HG02943 (cell line): ENCODE measurements around the gene SCUBE3.

ENCODE experiments used
- ATAC-seq: cut with Tn5 transposase; IDR thresholded peaks from one replicate; pipeline ENCODE4 v1.9.1; 2021; ENCODE audit warnings: mild to moderate bottlenecking, low read depth, moderate library complexity; ENCODE audit not compliant: unreplicated experiment

SCUBE3 gene

GRCh38 chr6:35237476-35237875 lies 23.7 kb downstream of the SCUBE3 start:
- ATAC-seq = no peak

- no peak for ATAC-seq
Measured at GRCh38 chr6:35238843-35239289, 25.1 kb downstream of the SCUBE3 start.

GRCh38 chr6:35239581-35239980 lies 25.8 kb downstream of the SCUBE3 start:
- ATAC-seq = no peak

- ATAC-seq = no peak
Measured at GRCh38 chr6:35240838-35241801, 27.4 kb downstream of the SCUBE3 start.

GRCh38 chr6:35242486-35242885 lies 28.7 kb downstream of the SCUBE3 start:
- no peak for ATAC-seq

DNA sequence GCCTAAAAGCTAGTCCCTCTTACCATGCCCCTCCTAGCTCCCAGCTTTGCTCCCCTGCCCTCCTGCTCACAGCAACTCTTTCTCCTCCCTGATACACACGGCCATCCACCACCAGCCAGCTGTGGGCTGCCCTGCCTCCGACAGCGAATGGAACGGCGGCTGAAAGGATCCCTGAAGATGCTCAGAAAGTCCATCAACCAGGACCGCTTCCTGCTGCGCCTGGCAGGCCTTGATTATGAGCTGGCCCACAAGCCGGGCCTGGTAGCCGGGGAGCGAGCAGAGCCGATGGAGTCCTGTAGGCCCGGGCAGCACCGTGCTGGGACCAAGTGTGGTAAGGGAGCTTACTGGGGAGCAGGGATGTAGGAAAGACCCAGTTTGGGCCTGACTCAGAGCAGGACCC lies 29.1 kb downstream of the SCUBE3 start:
- no peak for ATAC-seq

DNA sequence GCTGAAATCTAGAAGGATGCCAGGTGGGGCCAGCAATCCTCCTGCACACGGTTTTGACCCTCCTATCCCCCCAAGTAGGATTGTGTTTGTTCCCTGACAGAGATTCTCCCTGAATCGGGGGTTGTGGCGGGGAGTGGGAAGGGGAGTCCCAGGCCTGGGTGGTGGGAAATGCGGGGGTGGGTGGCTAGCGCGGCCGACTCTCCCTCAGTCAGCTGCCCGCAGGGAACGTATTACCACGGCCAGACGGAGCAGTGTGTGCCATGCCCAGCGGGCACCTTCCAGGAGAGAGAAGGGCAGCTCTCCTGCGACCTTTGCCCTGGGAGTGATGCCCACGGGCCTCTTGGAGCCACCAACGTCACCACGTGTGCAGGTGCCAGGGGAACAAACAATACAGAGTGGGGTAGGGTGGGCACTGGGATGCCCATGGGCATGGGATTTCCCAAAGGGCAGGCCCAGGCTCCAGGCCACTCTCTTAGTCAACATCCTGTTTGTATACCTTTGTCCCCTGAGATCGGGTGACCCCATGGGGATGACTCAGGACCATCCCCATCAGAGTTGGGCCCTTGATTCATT lies 29.7 kb downstream of the SCUBE3 start:
- ATAC-seq = no peak

DNA sequence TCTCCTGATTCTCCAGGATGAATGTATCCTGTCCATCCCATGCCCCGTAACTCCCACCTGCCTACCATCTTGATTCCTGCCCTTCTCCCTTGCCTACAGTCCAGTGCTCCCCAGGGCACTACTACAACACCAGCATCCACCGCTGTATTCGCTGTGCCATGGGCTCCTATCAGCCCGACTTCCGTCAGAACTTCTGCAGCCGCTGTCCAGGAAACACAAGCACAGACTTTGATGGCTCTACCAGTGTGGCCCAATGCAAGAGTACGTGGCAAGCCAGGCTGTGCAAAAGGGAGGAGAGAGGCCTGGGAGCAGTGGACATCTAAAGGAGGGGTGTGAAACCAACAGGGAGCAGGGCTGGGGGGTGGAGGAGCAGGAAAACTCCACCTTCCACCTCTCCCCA lies 30.8 kb downstream of the SCUBE3 start:
- ATAC-seq = no peak

- no peak for ATAC-seq
Measured at GRCh38 chr6:35247642-35248231, 34.0 kb downstream of the SCUBE3 start.

DNA sequence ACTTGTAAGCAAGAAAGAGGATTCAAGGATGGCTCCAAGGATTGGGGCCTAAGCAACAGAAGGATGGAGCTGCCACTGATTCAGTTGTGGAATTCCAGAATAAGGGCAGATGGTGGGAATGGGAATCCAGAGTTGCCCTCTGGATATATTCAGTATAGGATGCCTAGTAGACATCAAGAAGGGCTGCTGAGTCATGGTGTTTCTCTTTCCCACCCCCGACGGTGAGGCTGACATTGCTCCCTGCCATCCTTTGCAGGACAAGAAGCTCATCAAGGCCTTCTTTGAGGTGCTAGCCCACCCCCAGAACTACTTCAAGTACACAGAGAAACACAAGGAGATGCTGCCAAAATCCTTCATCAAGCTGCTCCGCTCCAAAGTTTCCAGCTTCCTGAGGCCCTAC lies 34.5 kb downstream of the SCUBE3 start:
- ATAC-seq = no peak

- no peak for ATAC-seq
Measured at GRCh38 chr6:35248965-35249364, 35.2 kb downstream of the SCUBE3 start.

- ATAC-seq = no peak
Measured at GRCh38 chr6:35251949-35252348, 38.2 kb downstream of the SCUBE3 start.

GRCh38 chr6:35253249-35253648 lies 39.5 kb downstream of the SCUBE3 start:
- no peak for ATAC-seq

- no peak for ATAC-seq
Measured at GRCh38 chr6:35258336-35258735, 44.6 kb downstream of the SCUBE3 start.

GRCh38 chr6:35258858-35259193 lies 45.1 kb downstream of the SCUBE3 start:
- no peak for ATAC-seq

DNA sequence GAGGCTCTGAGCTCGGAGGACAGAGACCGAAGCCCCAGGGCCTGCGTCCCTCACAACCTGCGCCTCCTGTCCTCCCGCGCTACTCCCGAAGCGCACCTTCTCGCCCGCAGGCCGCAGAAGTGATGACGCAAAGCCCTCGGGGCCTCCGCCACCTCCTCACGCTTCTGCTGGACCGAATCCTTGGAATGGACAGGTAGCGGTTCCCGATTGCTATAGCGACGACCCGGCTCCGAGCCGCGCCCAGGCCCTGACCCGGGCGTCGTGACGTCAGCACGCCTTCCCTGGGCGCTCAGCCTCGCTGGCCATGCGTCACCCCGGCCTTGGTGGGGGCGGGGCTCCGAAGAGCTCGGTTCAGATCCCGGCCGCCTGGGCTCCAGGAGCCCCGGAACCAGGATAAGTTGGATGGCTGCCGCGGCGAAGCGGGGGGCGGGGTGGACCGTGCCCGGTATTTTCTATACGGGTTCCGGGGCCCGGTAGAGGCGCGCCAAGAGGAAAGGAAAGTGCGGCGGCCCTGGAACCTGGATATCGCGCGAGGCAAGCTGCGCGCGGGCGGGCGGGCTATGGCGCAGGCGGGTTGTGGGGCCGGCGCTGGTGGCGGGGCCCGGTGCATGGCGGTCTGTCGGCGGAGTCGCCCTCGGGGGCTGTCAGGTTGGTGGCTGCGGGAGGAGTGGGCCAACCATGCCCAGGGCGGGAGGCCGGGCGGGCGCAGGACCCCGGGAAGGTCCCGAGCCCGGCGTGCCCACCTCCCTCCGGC lies 45.6 kb downstream of the SCUBE3 start, which contains the start of gene ZNF76:
Gene ZNF76 (plus strand): TSS at position 542 of the 754 bp plus-strand sequence. CDS start 21,417 bp downstream, outside the sequence.
- ATAC-seq = peak; percentile 86

GRCh38 chr6:35259948-35260590 lies 46.3 kb downstream of the SCUBE3 start:
- ATAC-seq = no peak

DNA sequence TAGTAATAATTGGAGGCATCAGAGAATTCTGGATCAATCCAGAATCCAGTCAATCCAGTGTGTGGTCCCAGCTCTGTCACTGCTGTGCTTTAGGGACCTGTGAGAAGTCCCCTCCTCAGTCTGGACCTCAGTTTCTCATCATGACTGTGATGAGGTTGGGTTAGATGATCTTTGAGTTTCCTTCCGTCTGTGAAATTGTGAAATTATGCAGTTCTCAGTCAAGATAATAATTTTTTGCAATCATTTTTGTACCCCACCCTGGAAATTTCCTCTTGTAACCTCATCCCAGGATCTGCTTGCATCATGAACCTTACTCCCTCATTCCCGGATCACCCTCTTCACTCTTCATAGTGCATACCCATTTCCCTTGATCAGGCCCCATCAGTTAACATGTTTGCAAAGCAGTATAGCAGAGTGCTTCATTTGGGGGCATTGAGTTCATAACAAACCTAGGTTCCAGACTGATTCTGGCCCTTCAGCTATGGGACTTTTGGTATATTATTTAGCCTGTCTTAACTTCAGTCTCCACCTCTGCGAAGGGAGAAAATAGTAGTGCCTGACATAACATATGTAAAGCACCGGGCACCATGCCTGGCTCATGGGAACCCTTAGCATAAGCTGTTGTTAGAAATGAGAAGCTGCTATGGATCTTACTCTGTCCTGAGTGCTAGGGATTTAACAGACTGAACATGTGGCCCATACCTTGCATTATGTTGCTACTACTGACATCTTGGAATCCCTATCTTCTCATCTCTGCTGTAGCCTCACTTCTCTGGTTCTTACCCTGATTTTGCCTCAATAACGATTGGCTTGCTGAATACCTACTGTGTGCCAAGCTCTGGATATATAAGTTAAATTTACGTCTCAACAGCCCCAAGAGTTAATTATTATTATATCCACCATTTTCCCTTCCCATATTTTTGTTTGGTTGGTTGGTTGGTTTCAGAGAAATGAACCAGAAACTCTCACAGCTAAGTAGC lies 47.1 kb downstream of the SCUBE3 start:
- no peak for ATAC-seq

- no peak for ATAC-seq
Measured at GRCh38 chr6:35262596-35262995, 48.8 kb downstream of the SCUBE3 start.
